GM23338 (cell line): ENCODE measurements around the gene TTC17. TPM values are rescaled to one million over a fixed set of nuclear protein-coding genes. Genes with fewer than 3 reads are reported as not detected.

Experiments used
- ATAC-seq: fragments of 200-7000 bp; cut with Tn5 transposase; 3 replicates; pipeline ENCODE4 v1.9.1; 2020
- DNase-seq: peaks from one replicate; pipeline ENCODE4 v3.0.0-alpha.2; 2015; ENCODE audit warnings: low spot score
- H2AFZ ChIP-seq: fragments of 200-600 bp; sonication (generic); 2 replicates; pipeline ENCODE4 v1.8.0; 2016; ENCODE audit warnings: antibody characterized with exemption, mild to moderate bottlenecking, moderate library complexity
- H3F3A ChIP-seq: fragments of 200-600 bp; sonication (generic); replicated peaks from 2 replicates; pipeline ENCODE4 v1.8.0; 2017; ENCODE audit warnings: antibody characterized with exemption, mixed run types, low read depth
- H3K27ac ChIP-seq: fragments of 200-600 bp; sonication (generic); 2 replicates; pipeline ENCODE4 v1.6.1; 2016; ENCODE audit warnings: low read depth
- H3K27me3 ChIP-seq: fragments of 200-600 bp; sonication (generic); 2 replicates; pipeline ENCODE4 v1.8.0; 2016; ENCODE audit warnings: mild to moderate bottlenecking, mixed run types, moderate library complexity; ENCODE audit not compliant: insufficient read depth
- H3K36me3 ChIP-seq: fragments of 200-600 bp; sonication (generic); 2 replicates; pipeline ENCODE4 v1.8.0; 2016; ENCODE audit warnings: mild to moderate bottlenecking; ENCODE audit not compliant: insufficient read depth
- H3K4me1 ChIP-seq: fragments of 200-600 bp; sonication (generic); 2 replicates; pipeline ENCODE4 v1.8.0; 2016; ENCODE audit warnings: mild to moderate bottlenecking, moderate library complexity; ENCODE audit not compliant: insufficient read depth
- H3K4me2 ChIP-seq: fragments of 200-600 bp; sonication (generic); 2 replicates; pipeline ENCODE4 v1.7.1; 2017; ENCODE audit warnings: mixed run types
- H3K4me3 ChIP-seq: fragments of 200-600 bp; sonication (generic); 2 replicates; pipeline ENCODE4 v1.6.1; 2016; ENCODE audit warnings: mixed run types
- H3K79me2 ChIP-seq: fragments of 200-600 bp; sonication (generic); replicated peaks from 2 replicates; pipeline ENCODE4 v1.8.0; 2017; ENCODE audit warnings: mild to moderate bottlenecking; ENCODE audit not compliant: insufficient read depth
- H3K9me2 ChIP-seq: fragments of 200-600 bp; sonication (generic); 2 replicates; pipeline ENCODE4 v1.8.0; 2017; ENCODE audit not compliant: insufficient read depth
- H4K20me1 ChIP-seq: fragments of 200-600 bp; sonication (generic); replicated peaks from 2 replicates; pipeline ENCODE4 v1.8.0; 2017; ENCODE audit warnings: mild to moderate bottlenecking; ENCODE audit not compliant: insufficient read depth
- H3K27ac Mint-ChIP-seq: 2 replicates; pipeline ENCODE4 v1.8.0; 2020; ENCODE audit warnings: inconsistent platforms, mild to moderate bottlenecking, moderate library complexity, mixed read lengths
- H3K27me3 Mint-ChIP-seq: 3 replicates; pipeline ENCODE4 v1.8.0; 2022; ENCODE audit warnings: low read depth, mild to moderate bottlenecking, moderate library complexity, mixed read lengths, inconsistent platforms; ENCODE audit not compliant: insufficient read depth, poor library complexity
- H3K36me3 Mint-ChIP-seq: 3 replicates; pipeline ENCODE4 v1.8.0; 2021; ENCODE audit warnings: low read depth, mild to moderate bottlenecking, inconsistent platforms, moderate library complexity, mixed read lengths
- H3K4me1 Mint-ChIP-seq: 3 replicates; pipeline ENCODE4 v1.8.0; 2020; ENCODE audit warnings: mild to moderate bottlenecking, inconsistent platforms, mixed read lengths
- H3K4me3 Mint-ChIP-seq: 3 replicates; pipeline ENCODE4 v1.8.0; 2021; ENCODE audit warnings: moderate library complexity, mild to moderate bottlenecking, inconsistent platforms, mixed read lengths
- H3K9me3 Mint-ChIP-seq: 3 replicates; pipeline ENCODE4 v1.8.0; 2020; ENCODE audit warnings: moderate library complexity, mild to moderate bottlenecking, inconsistent platforms, mixed read lengths
- CREB1 ChIP-seq: fragments of 250-450 bp; sonication (Bioruptor Pico); IDR thresholded peaks from 2 replicates; pipeline ENCODE4 v1.5.0; 2020; ENCODE audit warnings: low read depth, mild to moderate bottlenecking, moderate library complexity
- EZH2 ChIP-seq: fragments of 200-600 bp; sonication (generic); IDR thresholded peaks from one replicate; pipeline ENCODE4 v1.8.0; 2017; ENCODE audit warnings: antibody characterized with exemption, mild to moderate bottlenecking, low read depth; ENCODE audit not compliant: unreplicated experiment
- EZH2phosphoT487 ChIP-seq: fragments of 200-600 bp; sonication (generic); IDR thresholded peaks from one replicate; pipeline ENCODE4 v1.8.1; 2018; ENCODE audit warnings: antibody characterized with exemption; ENCODE audit not compliant: unreplicated experiment
- JUNB ChIP-seq: IDR thresholded peaks from one replicate; pipeline ENCODE4 v1.6.1; 2016; ENCODE audit warnings: antibody characterized with exemption; ENCODE audit not compliant: unreplicated experiment
- NANOG ChIP-seq: IDR thresholded peaks from 2 replicates; pipeline ENCODE4 v1.6.1; 2016; ENCODE audit warnings: antibody characterized with exemption, borderline replicate concordance
- POLR2AphosphoS5 ChIP-seq: IDR thresholded peaks from 2 replicates; pipeline ENCODE4 v1.6.1; 2016; ENCODE audit warnings: antibody characterized with exemption, low read depth
- STAT1 ChIP-seq: IDR thresholded peaks from one replicate; pipeline ENCODE4 v1.6.1; 2016; ENCODE audit warnings: antibody characterized with exemption; ENCODE audit not compliant: unreplicated experiment
- ZNF114 ChIP-seq: fragments of 250-450 bp; sonication (Bioruptor Pico); IDR thresholded peaks from 2 replicates; pipeline ENCODE4 v1.5.0; 2020; ENCODE audit warnings: mild to moderate bottlenecking, moderate library complexity
- ZNF331 ChIP-seq: fragments of 250-450 bp; sonication (Bioruptor Pico); IDR thresholded peaks from 2 replicates; pipeline ENCODE4 v1.5.0; 2020; ENCODE audit warnings: low read depth, mild to moderate bottlenecking, moderate library complexity
- polyA plus RNA-seq: library from polyadenylated mRNA; unstranded; fragments of >200 nt; fragmentation: Nextera tagmentation; extraction: Ambion mirVana; gene quantifications from 2 replicates; pipeline ENCODE4 v1.2.1, GENCODE V29; 2016
- total RNA-seq: library from RNA; depleted of rRNA; stranded (reverse); fragments of >200 nt; shearing (Covaris generic); gene quantifications from 2 replicates; pipeline ENCODE4 v1.2.3, GENCODE V29; 2014
- TF ChIP-seq, protein P1 (sequence below): IDR thresholded peaks from one replicate; pipeline ENCODE4 v1.6.1; 2018; ENCODE audit warnings: antibody characterized with exemption; ENCODE audit not compliant: unreplicated experiment
- TF ChIP-seq, protein P2 (sequence below): fragments of 250-450 bp; sonication (Bioruptor Pico); IDR thresholded peaks from 2 replicates; pipeline ENCODE4 v1.5.0; 2020; ENCODE audit warnings: mild to moderate bottlenecking, moderate library complexity
- TF ChIP-seq, protein P3 (sequence below), 2 experiments: fragments of 200-600 bp in 1 of 2; sonication (generic) in 1 of 2; conservative IDR thresholded peaks; 2 replicates each; pipeline versions ENCODE4 v1.5.1 to v1.6.1; 2016 to 2017; ENCODE audit warnings: antibody characterized with exemption in 2 of 2, low read depth in 2 of 2, mild to moderate bottlenecking in 2 of 2, moderate library complexity in 1 of 2
- TF ChIP-seq, protein P4 (sequence below): IDR thresholded peaks from 2 replicates; pipeline ENCODE4 v1.6.1; 2016; ENCODE audit warnings: antibody characterized with exemption

Gene TTC17
- total and polyA plus RNA-seq, 2 experiments from 2014 or later, result 59.3 to 87.9 TPM

DNA sequence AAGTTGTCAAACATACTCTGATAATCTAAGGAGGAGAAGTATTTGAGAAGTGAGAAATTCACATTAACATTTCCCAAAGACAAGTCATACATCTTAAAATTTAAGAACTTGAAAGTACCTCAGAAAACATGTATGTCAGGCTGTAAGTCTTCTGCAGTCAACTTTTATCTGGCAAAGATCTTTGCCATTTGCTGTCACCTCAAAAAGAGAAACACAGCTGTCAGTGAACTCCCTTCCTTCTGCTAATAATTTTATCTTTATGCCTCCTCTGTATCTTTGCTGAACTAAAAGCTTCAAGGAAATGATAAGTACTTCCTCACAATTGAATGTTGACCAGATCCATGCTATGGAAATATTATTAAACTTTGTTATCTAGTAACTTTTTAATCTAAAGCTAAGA lies 18.7 kb downstream of the TTC17 start:
- Mint-ChIP-seq H3K27me3 (no peaks in the 10 kb centered on the region), H3K9me3 (no peaks in the 10 kb centered on the region), H3K4me1 (peaks cover 21% of the 10 kb centered on the region), H3K4me3 (no peak overlapping the region), H3K27ac (no peak overlapping the region), H3K36me3 (peaks cover 4% of the 10 kb centered on the region; the same call in 2 of the 3 replicates)
- peaks cover 6% of the 10 kb centered on the region for H3K4me1 ChIP-seq
- no peak for ATAC-seq
- H3K27ac ChIP-seq, result no peak overlapping the region
- no peaks in the 10 kb centered on the region for H3F3A ChIP-seq
- H3K36me3 ChIP-seq, result 0 out of 2 replicates have a peak, but pooled peaks cover 2% of the 10 kb centered on the region
- no peak overlapping the region for H3K4me2 ChIP-seq
- H4K20me1 ChIP-seq, result no peaks in the 10 kb centered on the region; the same call in none of the 2 replicates
- TF ChIP-seq NANOG (no peak), CREB1 (CRISPR knock-in tag) (no peak), JUNB (no peak), ZNF114 (CRISPR knock-in tag) (no peak), EZH2 (no peak), STAT1 (no peak), EZH2phosphoT487 (no peak), POLR2AphosphoS5 (no peak), ZNF331 (CRISPR knock-in tag) (no peak)
- TF ChIP-seq, protein P1, sequence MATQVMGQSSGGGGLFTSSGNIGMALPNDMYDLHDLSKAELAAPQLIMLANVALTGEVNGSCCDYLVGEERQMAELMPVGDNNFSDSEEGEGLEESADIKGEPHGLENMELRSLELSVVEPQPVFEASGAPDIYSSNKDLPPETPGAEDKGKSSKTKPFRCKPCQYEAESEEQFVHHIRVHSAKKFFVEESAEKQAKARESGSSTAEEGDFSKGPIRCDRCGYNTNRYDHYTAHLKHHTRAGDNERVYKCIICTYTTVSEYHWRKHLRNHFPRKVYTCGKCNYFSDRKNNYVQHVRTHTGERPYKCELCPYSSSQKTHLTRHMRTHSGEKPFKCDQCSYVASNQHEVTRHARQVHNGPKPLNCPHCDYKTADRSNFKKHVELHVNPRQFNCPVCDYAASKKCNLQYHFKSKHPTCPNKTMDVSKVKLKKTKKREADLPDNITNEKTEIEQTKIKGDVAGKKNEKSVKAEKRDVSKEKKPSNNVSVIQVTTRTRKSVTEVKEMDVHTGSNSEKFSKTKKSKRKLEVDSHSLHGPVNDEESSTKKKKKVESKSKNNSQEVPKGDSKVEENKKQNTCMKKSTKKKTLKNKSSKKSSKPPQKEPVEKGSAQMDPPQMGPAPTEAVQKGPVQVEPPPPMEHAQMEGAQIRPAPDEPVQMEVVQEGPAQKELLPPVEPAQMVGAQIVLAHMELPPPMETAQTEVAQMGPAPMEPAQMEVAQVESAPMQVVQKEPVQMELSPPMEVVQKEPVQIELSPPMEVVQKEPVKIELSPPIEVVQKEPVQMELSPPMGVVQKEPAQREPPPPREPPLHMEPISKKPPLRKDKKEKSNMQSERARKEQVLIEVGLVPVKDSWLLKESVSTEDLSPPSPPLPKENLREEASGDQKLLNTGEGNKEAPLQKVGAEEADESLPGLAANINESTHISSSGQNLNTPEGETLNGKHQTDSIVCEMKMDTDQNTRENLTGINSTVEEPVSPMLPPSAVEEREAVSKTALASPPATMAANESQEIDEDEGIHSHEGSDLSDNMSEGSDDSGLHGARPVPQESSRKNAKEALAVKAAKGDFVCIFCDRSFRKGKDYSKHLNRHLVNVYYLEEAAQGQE, result no peak
- TF ChIP-seq, protein P2, sequence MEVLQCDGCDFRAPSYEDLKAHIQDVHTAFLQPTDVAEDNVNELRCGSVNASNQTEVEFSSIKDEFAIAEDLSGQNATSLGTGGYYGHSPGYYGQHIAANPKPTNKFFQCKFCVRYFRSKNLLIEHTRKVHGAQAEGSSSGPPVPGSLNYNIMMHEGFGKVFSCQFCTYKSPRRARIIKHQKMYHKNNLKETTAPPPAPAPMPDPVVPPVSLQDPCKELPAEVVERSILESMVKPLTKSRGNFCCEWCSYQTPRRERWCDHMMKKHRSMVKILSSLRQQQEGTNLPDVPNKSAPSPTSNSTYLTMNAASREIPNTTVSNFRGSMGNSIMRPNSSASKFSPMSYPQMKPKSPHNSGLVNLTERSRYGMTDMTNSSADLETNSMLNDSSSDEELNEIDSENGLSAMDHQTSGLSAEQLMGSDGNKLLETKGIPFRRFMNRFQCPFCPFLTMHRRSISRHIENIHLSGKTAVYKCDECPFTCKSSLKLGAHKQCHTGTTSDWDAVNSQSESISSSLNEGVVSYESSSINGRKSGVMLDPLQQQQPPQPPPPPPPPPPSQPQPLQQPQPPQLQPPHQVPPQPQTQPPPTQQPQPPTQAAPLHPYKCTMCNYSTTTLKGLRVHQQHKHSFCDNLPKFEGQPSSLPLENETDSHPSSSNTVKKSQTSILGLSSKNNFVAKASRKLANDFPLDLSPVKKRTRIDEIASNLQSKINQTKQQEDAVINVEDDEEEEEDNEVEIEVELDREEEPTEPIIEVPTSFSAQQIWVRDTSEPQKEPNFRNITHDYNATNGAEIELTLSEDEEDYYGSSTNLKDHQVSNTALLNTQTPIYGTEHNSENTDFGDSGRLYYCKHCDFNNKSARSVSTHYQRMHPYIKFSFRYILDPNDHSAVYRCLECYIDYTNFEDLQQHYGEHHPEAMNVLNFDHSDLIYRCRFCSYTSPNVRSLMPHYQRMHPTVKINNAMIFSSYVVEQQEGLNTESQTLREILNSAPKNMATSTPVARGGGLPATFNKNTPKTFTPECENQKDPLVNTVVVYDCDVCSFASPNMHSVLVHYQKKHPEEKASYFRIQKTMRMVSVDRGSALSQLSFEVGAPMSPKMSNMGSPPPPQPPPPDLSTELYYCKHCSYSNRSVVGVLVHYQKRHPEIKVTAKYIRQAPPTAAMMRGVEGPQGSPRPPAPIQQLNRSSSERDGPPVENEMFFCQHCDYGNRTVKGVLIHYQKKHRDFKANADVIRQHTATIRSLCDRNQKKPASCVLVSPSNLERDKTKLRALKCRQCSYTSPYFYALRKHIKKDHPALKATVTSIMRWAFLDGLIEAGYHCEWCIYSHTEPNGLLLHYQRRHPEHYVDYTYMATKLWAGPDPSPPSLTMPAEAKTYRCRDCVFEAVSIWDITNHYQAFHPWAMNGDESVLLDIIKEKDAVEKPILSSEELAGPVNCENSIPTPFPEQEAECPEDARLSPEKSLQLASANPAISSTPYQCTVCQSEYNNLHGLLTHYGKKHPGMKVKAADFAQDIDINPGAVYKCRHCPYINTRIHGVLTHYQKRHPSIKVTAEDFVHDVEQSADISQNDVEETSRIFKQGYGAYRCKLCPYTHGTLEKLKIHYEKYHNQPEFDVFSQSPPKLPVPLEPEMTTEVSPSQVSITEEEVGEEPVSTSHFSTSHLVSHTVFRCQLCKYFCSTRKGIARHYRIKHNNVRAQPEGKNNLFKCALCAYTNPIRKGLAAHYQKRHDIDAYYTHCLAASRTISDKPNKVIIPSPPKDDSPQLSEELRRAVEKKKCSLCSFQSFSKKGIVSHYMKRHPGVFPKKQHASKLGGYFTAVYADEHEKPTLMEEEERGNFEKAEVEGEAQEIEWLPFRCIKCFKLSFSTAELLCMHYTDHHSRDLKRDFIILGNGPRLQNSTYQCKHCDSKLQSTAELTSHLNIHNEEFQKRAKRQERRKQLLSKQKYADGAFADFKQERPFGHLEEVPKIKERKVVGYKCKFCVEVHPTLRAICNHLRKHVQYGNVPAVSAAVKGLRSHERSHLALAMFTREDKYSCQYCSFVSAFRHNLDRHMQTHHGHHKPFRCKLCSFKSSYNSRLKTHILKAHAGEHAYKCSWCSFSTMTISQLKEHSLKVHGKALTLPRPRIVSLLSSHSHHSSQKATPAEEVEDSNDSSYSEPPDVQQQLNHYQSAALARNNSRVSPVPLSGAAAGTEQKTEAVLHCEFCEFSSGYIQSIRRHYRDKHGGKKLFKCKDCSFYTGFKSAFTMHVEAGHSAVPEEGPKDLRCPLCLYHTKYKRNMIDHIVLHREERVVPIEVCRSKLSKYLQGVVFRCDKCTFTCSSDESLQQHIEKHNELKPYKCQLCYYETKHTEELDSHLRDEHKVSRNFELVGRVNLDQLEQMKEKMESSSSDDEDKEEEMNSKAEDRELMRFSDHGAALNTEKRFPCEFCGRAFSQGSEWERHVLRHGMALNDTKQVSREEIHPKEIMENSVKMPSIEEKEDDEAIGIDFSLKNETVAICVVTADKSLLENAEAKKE (CRISPR knock-in tag), result no peak
- TF ChIP-seq, protein P3, sequence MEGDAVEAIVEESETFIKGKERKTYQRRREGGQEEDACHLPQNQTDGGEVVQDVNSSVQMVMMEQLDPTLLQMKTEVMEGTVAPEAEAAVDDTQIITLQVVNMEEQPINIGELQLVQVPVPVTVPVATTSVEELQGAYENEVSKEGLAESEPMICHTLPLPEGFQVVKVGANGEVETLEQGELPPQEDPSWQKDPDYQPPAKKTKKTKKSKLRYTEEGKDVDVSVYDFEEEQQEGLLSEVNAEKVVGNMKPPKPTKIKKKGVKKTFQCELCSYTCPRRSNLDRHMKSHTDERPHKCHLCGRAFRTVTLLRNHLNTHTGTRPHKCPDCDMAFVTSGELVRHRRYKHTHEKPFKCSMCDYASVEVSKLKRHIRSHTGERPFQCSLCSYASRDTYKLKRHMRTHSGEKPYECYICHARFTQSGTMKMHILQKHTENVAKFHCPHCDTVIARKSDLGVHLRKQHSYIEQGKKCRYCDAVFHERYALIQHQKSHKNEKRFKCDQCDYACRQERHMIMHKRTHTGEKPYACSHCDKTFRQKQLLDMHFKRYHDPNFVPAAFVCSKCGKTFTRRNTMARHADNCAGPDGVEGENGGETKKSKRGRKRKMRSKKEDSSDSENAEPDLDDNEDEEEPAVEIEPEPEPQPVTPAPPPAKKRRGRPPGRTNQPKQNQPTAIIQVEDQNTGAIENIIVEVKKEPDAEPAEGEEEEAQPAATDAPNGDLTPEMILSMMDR (conservative IDR thresholded peaks at IDR 0.05; ENCODE audit: low read depth in 2 of 2), result no peak
- TF ChIP-seq, protein P4, sequence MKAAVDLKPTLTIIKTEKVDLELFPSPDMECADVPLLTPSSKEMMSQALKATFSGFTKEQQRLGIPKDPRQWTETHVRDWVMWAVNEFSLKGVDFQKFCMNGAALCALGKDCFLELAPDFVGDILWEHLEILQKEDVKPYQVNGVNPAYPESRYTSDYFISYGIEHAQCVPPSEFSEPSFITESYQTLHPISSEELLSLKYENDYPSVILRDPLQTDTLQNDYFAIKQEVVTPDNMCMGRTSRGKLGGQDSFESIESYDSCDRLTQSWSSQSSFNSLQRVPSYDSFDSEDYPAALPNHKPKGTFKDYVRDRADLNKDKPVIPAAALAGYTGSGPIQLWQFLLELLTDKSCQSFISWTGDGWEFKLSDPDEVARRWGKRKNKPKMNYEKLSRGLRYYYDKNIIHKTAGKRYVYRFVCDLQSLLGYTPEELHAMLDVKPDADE, result no peak
- H3K79me2 ChIP-seq, result peaks cover 73% of the 10 kb centered on the region
- no peak overlapping the region for H3K4me3 ChIP-seq
- no peaks in the 10 kb centered on the region for H3K27me3 ChIP-seq
- no peak for DNase-seq
- no peak overlapping the region for H2AFZ ChIP-seq
- no peaks in the 10 kb centered on the region for H3K9me2 ChIP-seq
